Femur (tissue), 1 donor: Measurements from ENCODE around the gene SYMPK.
"Not testable (repeated sequence)": the region's sequence is repeated elsewhere in the genome, so short reads cannot be mapped to it uniquely, and the experiment has no call there.

Experiments used
- DNase-seq: peaks from one replicate; pipeline ENCODE4 v3.0.0-alpha.2; 2017

The SYMPK gene

GRCh38 chr19:45885556-45886426 lies 22.8 kb upstream of the SYMPK start, which contains the start of gene IRF2BP1:
Gene IRF2BP1 (minus strand): TSS chr19:45886141. CDS start chr19:45885774, 367 bp downstream.
- DNase-seq, result peak; percentile 96

- peak; percentile 60 for DNase-seq
These were observed 22.0 kb upstream of the SYMPK start for GRCh38 chr19:45884682-45885555.

DNA sequence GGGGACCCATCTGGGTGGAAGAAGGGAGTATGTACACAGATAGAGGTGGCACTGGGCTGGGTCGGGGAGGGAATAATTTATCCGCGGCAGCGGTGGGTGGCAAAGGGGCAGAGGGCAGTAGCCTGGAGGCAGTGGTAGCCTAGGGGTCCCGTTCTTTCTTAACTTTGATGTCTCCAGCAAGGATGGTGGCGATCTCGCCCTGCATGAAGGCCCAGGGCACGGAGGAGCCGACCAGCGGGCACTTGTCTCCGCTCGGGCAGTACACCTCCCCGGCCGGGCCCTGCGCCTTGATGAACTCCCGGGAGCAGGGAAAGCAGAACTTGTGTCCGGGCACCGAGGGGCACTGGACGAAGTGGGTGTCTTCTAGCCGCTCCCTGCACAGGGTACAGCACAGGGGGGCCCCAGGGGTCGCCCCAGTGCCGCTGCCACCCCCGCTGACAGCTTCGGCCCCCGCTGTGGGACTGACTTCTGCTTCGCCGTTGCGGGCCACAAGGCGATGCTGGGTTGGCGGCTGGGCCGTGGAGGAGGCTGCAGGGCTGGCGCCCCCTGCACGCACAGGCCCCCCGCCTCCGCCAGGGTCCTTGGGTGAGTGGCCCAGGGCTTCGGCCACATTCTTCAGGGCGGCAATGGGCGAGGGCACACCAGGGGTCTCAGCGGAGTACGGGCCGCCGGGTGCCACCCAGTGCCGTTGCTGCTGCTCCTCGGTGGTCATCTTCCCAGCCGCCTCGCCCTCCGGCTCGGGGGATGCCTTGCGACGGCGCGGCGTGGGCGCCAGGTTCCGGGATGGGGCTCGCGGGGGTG lies 21.1 kb upstream of the SYMPK start:
- no peak for DNase-seq

GRCh38 chr19:45883586-45883880 lies 20.6 kb upstream of the SYMPK start:
- no peak for DNase-seq

GRCh38 chr19:45882652-45883585 lies 20.0 kb upstream of the SYMPK start:
- peak; percentile 89 for DNase-seq

- no peak for DNase-seq
These were observed 19.1 kb upstream of the SYMPK start for GRCh38 chr19:45881909-45882528.

- DNase-seq, result no peak
These were observed 18.3 kb upstream of the SYMPK start for GRCh38 chr19:45881082-45881908.

GRCh38 chr19:45879971-45880370 lies 17.0 kb upstream of the SYMPK start:
- no peak for DNase-seq

DNA sequence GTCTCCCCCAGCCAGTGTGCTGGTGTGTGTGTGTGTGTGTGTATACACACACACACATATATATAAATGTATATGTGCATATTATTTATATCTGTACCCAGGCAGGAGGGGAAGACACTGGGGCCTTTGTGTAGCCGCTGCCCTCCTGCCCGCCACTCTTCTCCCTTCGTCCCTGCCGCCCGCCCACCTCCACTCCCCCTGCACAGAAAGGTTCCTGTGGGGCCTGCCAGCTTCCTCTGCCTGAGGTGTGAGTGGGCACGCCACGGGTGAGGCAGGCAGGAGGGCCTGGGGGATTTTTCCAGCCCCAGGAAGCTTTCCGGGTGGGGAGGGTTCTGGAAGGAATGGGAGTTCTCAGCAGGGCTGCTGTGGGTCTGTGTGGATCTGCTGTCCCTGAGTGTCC lies 16.1 kb upstream of the SYMPK start:
- DNase-seq, result no peak

GRCh38 chr19:45878043-45878794 lies 15.3 kb upstream of the SYMPK start:
- DNase-seq, result no peak

DNA sequence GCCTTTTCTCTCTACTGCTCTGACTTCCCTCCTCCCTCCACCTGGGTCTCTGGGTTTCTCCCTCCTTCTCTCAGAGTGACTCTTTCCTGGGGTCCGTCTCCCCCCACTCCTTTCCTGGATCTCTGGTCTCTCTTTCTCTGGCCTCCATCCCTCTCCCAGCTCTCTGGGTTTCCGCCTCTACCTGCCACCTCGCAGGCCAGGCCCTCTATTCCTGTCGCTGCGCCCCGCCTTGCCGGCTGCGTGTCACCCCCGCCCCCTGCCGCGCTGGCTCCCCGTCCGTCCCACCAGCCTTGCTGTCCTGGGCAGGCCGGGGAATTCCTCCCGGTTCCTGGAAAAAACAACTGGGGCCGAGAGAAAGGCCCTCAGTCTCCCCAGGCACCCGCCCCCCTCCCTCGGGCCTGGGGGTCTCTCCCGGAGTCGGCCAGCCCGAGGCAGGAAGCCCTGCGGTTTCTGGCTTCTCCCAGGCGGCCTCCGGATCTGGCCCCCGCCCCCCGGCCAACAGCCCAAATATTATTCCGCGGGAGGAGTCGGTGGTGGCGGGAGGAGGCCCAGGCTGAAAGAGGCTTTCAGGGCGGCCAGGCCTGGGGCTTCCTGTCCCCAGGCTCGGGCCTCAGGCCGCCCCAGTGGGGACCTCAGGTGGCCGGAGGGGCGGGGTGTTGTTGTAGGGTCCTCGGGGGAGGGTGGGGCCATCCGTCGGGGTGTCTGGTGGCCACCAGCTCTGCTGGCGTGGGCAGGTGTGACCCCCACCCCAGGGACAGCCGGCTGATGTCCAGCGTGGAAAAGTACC lies 13.7 kb upstream of the SYMPK start:
- peak; percentile 89 for DNase-seq

DNA sequence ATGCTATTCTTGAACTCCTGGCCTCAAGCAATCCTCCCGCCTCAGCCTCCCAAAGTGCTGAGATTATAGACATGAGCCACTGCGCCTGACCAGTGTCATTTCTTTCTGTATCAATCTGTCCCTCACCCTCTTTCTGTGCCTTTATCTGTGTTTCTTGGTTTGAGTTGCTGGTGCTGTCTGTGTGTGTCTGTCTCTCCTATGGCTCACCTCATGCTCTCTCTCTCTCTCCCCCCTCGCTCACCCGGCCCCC lies 13.1 kb upstream of the SYMPK start:
- DNase-seq, result no peak

DNA sequence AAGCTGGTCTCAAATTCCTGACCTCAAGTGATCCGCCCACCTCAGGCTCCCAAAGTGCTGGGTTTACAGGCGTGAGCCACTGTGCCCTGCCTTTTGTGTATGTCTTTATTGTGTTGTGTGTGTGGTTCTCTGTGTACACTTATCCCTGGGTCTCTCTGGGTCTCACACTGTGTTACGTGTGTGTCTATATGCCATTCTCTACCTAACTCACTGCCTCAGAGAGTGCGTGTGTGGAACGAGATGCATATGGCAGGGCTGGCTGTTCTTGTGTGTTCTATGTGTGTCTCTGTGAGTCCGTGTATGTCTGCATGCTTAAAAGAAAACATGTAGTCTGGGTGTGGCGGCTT lies 11.6 kb upstream of the SYMPK start:
- no peak for DNase-seq

DNA sequence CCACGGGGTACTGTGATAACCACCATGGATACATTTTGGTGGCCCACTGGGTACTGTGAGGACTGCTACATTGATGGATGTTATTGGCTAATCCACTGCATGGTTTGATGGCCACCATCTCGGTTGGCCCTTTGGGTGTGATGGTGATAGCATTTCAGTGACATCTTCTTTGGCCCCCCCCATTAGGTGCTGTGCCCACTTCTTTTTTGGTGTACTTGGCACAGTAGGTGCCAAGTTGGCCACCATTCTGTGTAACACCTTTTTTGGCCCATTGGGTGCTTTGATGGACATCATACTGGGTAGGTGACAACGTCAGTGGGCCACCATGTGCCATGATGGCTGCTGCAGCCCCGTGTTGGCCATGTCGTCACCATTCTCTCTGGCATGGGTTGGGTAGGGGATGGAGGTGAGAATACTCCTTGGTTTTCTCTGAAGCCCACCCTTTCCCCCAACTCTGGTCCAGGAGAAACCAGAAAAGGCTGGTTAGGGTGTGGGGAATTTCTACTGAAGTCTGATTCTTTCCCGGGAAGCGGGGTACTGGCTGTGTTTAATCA lies 10.3 kb upstream of the SYMPK start:
- no peak for DNase-seq

- no peak for DNase-seq
These were observed 9.4 kb upstream of the SYMPK start for GRCh38 chr19:45872095-45872919.

- DNase-seq, result no peak
These were observed 7.9 kb upstream of the SYMPK start for GRCh38 chr19:45870798-45871197.

- DNase-seq, result not testable (repeated sequence)
These were observed 4.3 kb upstream of the SYMPK start for GRCh38 chr19:45867241-45867640.
